GM21825 (cell line): ENCODE results near the gene SLC25A21.
"Not testable (repeated sequence)": the region's sequence is repeated elsewhere in the genome, so short reads cannot be mapped to it uniquely, and the experiment has no call there.

Experiments used
- ATAC-seq: cut with Tn5 transposase; IDR thresholded peaks from one replicate; pipeline ENCODE4 v1.9.1; 2021; ENCODE audit warnings: mild to moderate bottlenecking, moderate library complexity; ENCODE audit not compliant: unreplicated experiment

The SLC25A21 gene

DNA sequence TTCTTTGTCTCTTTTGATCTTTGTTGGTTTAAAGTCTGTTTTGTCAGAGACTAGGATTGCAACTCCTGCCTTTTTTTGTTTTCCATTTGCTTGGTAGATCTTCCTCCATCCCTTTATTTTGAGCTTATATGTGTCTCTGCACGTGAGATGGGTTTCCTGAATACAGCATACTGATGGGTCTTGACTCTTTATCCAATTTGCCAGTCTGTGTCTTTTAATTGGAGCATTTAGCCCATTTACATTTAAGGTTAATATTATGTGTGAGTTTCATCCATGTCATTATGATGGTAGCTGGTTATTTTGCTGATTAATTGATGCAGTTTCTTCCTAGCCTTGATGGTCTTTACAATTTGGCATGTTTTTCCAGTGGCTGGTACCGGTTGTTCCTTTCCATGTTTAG, 276.1 kb downstream of the SLC25A21 start:
- not testable (repeated sequence) for ATAC-seq

DNA sequence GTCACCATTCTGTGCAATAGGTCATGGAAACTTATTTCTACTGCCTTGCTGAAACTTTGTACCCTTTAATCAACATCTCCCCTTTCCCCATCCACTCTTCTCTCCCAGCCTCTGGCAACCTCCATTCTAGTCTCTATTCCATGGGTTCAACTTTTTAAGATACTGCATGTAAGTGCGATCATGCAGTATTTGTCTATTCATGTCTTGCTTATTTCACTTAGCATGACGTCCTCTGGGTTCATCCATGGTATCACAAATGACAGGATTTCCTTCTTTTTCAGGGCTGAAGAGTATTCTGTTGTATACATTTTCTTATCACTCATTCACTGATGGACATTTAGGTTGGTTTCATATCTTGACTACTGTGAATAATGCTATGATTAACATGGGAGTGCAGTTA, 288.4 kb downstream of the SLC25A21 start:
- no peak for ATAC-seq

DNA sequence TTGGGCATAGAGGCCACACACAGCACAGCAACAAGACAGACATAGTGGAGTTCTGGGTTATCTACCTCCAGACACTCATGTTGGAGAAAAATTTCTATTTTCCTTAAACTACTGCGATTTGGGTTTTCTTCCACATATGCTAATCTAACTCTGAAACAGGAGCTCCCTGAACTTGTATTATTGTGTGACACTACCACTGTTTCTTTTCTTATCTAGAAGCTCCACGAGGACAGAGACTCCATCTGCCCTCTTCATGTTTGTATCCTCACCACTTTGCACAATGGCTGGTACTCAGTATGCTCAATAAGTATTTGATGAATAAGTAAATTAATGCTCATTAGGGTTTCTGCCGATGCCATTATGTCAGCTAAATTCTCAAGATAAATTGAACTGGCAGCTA, 292.1 kb downstream of the SLC25A21 start:
- ATAC-seq = no peak

DNA sequence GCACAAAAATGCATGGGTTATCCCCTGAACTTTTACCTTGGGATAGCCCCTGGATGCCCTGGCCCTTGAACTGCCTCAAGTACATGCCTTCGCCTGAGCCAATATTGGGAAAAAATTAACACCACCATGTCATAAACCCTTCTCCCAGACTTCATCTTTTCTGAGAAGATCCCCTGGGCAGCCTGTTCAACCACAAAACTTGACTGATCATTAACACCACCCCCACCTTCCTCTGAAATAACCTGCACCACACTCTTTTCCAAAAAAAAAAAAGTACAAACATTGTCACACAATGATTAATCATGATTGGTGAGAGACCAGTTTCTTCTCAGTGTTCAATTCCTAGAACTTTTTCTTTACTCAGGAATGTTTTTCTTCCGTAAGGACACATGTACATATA, 292.8 kb downstream of the SLC25A21 start:
- no peak for ATAC-seq

DNA sequence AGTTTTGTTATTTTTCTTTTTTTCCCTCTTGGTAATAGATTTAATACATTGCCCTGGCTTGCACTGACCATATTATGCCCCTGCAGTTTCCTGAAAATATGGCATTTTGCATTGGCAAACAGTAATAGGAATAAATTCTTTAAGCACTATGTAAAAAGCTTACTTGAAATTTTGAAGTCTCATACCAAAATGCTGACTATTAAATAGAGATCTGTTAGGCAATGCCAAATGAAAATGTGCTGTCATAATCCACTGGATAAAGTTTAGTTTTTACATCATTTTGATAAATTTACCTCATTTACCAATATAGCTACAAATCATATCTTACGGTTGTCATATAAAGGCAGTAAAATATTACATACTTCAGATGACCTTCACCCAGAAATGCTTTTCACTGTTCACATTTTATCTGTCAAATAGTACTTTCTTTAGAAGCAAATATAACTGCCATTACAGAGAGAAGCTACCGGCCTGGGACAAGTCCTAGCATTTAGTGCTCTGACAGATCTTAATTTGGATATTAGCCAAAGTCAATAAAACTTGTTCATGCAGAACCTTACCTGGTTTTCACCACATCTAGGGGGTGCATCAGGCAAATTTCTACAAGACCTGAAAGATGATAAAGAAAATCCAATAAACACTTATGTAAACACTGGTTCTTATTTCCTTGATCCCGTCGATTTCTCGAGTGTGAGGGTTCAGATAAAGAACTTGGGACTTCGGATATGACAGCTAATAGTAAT, 297.8 kb downstream of the SLC25A21 start:
- no peak for ATAC-seq

DNA sequence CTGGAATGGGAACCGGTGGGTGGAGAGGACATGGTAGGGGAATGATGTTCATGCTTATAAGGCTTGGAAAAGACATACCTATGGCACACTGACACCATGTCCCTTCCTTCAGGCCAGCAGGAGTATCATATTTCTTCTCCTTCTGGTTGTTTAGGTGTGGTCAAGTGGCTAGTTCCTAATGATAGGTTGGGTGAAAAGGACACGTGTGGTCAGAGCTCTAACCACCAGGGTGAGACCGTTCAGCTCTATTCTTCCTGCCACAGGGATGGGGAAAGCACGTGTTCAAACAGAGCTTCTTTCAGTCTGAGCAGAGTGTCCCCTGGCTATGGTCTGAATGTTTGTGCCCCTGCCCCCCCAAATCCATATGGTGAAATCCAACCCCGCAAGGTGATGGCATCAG, 301.6 kb downstream of the SLC25A21 start:
- ATAC-seq = no peak

DNA sequence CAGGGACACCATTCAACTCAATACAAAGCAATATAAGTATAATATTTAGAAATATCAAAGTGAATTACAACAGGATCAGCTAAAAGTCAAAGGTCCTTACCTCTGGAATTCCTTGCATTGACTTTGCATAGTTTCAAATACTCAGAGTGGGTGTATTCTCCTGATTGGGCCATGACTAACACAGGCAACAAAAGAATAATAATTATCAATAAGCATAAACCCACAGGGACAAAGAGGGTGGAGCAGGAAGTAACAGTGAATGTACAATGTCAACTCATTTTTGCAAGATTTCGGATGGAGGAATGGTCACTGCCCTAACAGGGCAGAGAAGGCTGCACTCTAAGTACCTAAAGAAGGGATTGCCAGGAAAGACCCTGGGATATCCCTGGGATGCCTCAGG, 303.3 kb downstream of the SLC25A21 start:
- no peak for ATAC-seq

DNA sequence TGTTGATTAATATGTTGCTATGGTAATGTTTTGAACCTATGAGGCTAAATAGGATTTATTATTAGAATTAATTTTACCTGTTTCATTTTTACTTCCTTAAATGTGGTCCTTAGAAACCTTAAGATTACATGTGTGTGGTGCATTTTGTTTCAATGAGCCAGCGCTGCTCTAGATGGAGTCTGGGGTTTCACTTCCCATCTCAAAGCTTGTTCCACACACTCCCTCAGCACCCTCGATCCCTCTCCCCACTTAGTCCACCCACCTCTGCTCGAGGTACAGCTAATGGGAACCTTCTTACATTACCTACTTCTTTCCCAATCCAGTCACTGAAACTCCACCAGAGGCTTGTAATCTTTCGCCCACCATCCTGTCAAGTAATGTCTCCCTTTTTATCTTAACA, 305.5 kb downstream of the SLC25A21 start:
- no peak for ATAC-seq

DNA sequence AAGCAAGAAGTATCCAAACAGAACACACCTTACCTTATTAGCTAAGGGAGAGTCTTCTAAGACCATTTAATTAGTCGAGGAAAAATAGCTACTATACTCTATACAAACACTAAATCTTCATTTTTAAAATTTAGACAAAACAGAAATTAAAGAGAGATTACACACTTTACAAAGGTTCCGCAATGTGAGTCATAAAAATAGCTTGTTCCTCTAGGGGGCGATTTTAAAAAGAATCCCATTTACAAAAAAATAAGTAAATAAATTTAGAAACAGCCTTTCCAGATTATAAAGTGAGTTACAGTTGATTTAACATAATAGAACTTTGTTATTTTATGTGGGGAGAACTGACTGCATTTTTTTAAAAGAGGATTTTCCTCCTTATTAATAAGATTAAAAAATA, 309.1 kb downstream of the SLC25A21 start:
- no peak for ATAC-seq

DNA sequence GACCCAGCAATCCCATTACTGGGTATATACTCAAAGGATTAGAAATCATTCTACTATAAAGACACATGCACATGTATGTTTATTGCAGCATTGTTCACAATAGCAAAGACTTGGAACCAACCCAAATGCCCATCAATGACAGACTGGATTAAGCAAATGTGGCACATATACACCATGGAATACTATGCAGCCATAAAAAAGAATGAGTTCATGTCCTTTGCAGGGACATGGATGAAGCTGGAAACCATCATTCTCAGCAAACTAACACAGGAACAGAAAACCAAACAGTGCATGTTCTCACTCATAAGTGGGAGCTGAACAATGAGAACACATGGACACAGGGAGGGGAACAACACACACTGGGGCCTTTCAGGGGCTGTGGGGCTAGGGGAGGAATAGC, 310.2 kb downstream of the SLC25A21 start:
- not testable (repeated sequence) for ATAC-seq

DNA sequence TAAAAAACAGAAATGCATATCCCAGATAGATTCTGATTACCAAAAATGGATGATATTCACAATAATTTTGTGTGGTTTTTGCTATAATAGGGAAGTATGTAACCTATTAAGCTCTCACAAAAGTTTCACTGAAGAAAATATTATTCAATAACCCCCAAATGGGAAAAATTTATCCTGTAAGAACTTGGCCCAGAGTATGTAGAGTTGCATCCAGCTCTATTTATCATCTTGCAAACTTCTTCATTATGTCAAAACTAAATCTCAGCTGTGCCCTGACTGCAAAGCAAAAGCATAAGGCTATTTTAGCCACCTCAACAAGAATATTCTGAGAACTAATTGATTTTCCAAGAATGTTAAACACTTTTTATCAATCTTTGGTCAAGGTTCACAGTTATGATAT, 311.6 kb downstream of the SLC25A21 start:
- ATAC-seq = no peak

DNA sequence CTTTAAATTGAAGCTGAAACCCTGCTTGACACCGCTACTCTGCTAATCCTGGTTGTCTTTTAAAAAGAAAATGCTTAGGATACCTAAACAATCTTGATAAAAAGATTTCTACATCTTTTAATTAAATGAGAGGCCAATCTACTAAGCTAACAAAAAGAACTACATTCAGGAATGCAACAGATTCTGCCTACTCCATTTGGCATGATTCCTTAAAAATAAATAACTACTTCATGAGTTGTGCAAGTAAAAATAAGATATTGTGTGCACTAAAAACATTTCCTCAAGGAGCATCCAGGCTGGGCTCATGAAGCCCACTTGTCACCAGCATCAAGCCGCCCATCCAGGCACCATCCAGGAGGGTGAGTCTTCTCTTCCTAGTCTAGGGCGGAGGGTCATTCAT, 313.3 kb downstream of the SLC25A21 start:
- ATAC-seq = no peak

DNA sequence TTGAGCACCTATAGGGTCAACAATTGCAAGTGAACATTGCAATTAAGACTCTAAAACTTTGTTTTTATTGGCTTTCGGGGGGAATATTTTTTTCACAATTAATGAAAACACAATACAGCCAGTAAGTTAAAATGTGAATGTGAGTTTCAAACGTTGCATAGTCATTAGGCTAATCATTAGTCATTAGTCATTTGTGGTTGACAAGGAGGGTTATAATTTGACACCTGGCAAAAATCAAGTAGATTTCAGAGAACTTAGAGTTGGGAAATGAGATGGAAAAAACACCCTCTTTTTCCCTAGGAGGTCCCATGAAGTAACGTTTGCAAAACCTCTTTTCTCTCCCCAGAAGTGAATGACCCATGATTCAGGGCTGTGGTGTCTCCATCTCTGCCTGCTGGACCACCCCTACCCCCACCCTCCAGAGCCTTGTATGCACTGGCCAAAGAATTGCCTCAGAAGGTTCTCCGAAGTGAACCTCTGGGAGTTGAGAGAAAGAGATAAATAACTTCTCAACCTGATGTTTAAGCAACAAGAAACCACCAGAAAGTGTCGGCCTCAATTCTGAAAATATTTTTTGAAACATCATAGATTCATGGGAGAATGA, 314.5 kb downstream of the SLC25A21 start:
- no peak for ATAC-seq

DNA sequence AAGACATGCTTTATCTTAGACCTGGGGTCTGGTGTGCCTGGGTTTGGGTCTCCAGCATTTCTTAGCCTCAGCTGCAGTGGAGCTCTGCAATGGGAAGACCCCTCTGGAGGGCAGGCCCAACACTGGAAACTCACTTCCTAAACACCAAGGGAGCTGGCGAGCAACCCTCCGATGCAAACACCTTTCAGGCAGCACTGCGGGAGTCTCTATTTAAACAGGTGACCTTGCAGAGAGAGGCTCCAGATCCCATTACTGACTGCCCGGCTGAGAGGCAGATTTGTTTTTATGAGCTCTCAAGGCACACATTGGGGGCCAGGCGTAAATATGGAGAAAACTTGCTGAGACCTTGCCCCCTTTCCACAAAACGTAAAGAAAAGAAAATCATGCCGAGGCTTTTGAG, 315.3 kb downstream of the SLC25A21 start:
- ATAC-seq = no peak

DNA sequence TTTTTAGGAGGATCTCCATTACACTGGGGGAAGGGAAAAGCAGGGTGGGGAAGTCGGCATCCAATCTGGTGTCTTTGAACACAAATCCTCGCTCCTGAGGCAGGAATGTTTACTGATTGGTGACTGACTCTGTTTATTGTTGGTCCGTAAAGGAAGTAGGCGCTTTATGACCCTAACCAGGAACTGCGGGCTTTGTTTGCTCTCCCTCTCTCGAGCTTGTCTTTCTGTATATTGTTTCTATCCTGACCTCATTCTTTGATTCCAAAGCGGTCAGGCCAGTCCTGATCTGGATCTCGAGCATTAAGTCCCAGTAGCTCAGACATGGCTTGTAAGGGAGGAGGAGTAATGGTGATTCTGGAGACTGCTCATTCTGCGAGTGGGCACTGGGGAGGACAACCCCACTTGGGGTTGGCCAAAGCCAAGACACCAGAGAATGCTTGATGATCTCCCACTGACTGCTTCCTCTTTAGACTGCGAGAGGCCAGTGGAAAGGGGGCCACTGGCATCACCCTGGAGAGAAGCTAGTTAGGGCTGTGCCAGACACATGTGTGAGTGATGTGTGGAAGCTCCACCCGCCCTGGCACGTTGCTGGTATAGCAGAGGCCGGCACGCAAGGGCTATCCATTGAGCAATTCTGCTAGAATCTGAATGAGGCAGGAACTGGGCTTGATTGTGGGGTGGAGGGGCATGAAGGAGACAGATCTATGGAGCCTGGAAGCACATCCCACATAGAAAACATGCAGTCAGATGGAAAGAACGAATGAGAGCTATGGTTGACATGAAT, 316.1 kb downstream of the SLC25A21 start:
- no peak for ATAC-seq

DNA sequence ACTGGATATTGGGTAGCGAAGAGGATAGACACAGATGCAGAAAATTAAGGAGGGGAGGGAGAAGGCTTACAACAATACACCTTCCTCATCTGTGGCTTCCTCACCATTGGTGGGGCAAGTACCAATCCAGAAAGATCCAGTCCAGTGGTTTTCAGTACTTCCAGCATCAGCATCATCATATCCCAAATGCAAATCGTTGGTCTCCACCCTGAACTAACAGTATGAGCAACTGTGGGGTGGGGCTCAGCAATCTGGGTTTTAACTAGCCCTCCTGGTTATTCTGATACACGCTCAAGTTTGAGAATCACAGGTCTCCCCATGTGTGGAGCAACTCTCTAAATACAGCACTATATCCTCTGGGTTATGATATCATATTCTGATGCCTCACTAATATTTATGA, 317.0 kb downstream of the SLC25A21 start:
- ATAC-seq = no peak

DNA sequence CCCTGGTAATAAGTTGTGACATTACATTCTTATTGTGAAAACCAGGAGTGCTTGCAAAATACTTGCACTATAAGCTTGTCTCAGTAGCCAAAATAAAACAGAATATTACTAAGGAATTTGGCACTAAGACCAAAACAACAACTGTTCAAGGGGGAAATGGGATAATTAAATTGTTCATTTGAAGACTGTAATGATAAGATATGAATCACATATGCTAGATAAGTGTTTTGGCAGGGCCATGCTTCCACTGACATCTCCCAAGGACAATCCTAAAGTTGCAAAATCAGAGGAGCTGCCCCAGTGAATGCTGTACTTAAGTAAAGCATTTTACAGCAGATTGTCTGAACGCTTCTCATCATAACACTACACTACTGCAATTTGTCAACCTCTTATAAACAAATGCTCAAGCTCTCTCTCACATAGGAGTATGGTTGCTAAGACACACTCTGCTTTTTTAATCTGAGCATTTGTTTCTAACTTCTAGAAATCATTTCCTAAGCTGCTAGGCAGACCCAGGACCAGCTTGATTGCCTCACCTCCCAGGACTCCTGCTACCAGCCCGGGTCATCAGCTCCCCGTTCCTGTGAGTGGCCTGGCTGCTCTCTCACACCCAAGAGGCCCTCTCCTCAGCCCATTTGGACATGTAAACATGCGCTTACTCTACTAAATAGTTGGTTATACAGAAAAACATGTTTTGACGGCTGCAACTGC, 319.3 kb downstream of the SLC25A21 start:
- no peak for ATAC-seq

DNA sequence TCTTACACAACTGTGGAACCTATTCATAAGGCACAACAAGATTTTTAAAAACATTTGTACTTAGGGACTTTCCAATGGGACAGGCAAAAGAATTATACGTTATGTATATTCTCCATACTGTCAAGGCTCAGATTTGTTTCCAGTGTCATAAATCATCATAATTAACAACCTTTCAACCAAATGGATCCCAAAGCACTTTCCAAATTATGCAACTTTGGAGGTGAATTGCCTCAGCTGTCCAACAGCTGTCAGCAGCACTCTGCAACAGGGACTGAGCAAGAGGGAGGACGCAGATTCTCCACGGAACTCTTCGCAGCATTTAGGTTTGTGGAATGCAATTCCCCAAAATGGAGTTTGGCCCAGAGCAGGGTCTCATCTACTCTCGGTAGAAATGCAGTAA, 324.2 kb downstream of the SLC25A21 start:
- ATAC-seq = no peak

DNA sequence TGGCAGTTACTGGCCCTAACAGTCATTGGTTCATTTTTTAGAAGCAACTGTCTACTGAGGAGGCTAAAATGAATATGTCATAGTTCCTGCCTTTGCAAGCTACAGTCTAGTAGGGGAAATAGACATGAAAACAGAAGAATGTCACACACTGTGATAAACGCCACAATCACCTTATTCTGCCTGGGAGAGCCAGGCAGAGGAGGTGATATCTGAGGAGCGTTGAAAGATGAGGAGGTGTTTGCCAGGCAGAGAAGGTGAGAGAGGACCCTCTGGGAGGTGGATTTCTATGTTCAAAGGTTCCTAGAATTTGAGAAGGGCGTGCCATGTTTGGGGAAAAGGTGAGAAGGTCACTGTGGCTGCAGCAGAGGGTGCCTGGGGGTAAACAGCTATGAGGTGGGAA, 325.0 kb downstream of the SLC25A21 start:
- ATAC-seq = no peak

DNA sequence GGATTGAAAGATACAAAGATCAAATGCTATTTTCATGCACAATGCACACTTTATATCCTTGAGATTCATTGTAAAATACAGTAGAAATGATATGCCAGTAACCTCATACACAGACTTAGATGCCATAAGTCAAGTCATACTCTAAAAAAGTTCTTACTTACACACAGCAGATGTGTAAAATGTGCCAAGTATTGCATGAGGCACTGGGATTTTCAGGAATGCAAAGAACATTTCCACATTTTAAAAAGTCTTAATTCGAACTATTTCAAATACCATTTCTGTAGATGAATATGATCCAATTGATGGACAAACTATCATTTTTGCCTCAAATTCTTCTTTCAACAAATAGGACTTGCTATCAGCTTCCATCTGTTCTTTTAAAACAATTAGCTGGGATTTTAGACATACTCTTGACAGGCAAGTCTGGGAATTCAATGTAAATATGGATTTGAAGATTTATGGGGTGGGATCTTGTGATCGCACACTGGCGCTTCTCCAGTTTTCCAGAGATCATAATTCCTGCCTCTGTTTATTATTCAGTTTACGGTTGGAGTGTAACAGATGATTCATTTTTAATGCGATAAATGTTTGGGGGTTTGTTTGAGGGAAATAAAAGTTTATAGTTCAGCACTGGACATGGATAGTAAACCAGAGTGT, 326.9 kb downstream of the SLC25A21 start:
- no peak for ATAC-seq
